IMR-90 (cell line): Measurements from ENCODE around the gene CRY2. TPM values are rescaled to one million over a fixed set of nuclear protein-coding genes. Genes with fewer than 3 reads are reported as not detected.

Source experiments
- ATAC-seq: fragments of 200-7000 bp; cut with Tn5 transposase; 2 replicates; pipeline ENCODE4 v1.9.1; 2020; ENCODE audit warnings: low read depth, mild to moderate bottlenecking, moderate library complexity
- BruUV-seq: library from RNA; stranded (reverse); fragments of 400-500 nt; replicated peaks from 2 replicates; lab custom pipeline; 2021; lab: Mats Ljungman, UMichigan
- CTCF ChIA-PET: fragments of 300-600 bp; formaldehyde crosslinking; extraction: SDS; loops from one replicate; lab custom pipeline; 2021; ENCODE audit warnings: antibody characterized with exemption; lab: Yijun Ruan, JAX
- POLR2A ChIA-PET: fragments of 300-600 bp; sonication (Branson Sonifier 250); formaldehyde crosslinking; loops from one replicate; lab custom pipeline; 2022; ENCODE audit warnings: antibody characterized with exemption; ENCODE audit not compliant: unreplicated experiment; lab: Charles Lee
- DNase-seq: peaks from one replicate; pipeline ENCODE4 v3.0.0; 2013
- H2AFZ ChIP-seq: replicated peaks from 2 replicates; pipeline ENCODE3; 2013; ENCODE audit warnings: low read length, mild to moderate bottlenecking; ENCODE audit not compliant: poor library complexity
- H2AK5ac ChIP-seq: 2 replicates; pipeline ENCODE4 v1.6.1; 2013; ENCODE audit warnings: low read depth, low read length, inconsistent platforms
- H2AK9ac ChIP-seq: replicated peaks from 2 replicates; pipeline ENCODE3; 2013; ENCODE audit warnings: mild to moderate bottlenecking, low read depth, low read length, moderate library complexity; ENCODE audit not compliant: poor library complexity
- H2BK120ac ChIP-seq: 2 replicates; pipeline ENCODE4 v1.6.1; 2013; ENCODE audit warnings: low read depth, low read length, inconsistent platforms
- H2BK15ac ChIP-seq: 3 replicates; pipeline ENCODE4 v1.6.1; 2013; ENCODE audit warnings: low read depth, low read length, inconsistent platforms
- H2BK20ac ChIP-seq: 2 replicates; pipeline ENCODE4 v1.6.1; 2013; ENCODE audit warnings: low read depth, mild to moderate bottlenecking, inconsistent platforms, low read length, moderate library complexity
- H2BK5ac ChIP-seq: 2 replicates; pipeline ENCODE4 v1.6.1; 2013; ENCODE audit warnings: mild to moderate bottlenecking, low read depth, low read length, inconsistent platforms; ENCODE audit not compliant: poor library complexity, severe bottlenecking
- H3K14ac ChIP-seq: replicated peaks from 2 replicates; pipeline ENCODE4 v1.6.1; 2013; ENCODE audit warnings: low read depth, low read length, inconsistent platforms
- H3K18ac ChIP-seq: 2 replicates; pipeline ENCODE4 v1.6.1; 2013; ENCODE audit warnings: low read depth, low read length, control low read depth
- H3K23ac ChIP-seq: 2 replicates; pipeline ENCODE4 v1.6.1; 2013; ENCODE audit warnings: low read depth, low read length, inconsistent platforms
- H3K27ac ChIP-seq: 2 replicates; pipeline ENCODE4 v1.5.1; 2013; ENCODE audit warnings: mild to moderate bottlenecking, control low read depth, low read length; ENCODE audit not compliant: insufficient read depth
- H3K27me3 ChIP-seq: 2 replicates; pipeline ENCODE4 v1.6.1; 2013; ENCODE audit warnings: low read length; ENCODE audit not compliant: control insufficient read depth, insufficient read depth
- H3K36me3 ChIP-seq: 2 replicates; pipeline ENCODE4 v1.6.1; 2013; ENCODE audit warnings: low read length, mixed read lengths; ENCODE audit not compliant: control insufficient read depth, insufficient read depth
- H3K4ac ChIP-seq: 2 replicates; pipeline ENCODE4 v1.6.1; 2013; ENCODE audit warnings: low read depth, low read length, inconsistent platforms
- H3K4me1 ChIP-seq: 2 replicates; pipeline ENCODE4 v1.6.1; 2013; ENCODE audit warnings: low read length, mixed read lengths; ENCODE audit not compliant: control insufficient read depth, insufficient read depth
- H3K4me2 ChIP-seq: 2 replicates; pipeline ENCODE4 v1.6.1; 2013; ENCODE audit warnings: low read depth, mild to moderate bottlenecking, control low read depth, low read length, moderate library complexity
- H3K4me3 ChIP-seq: 2 replicates; pipeline ENCODE4 v1.5.1; 2013; ENCODE audit warnings: low read depth, mild to moderate bottlenecking, control low read depth, low read length, moderate library complexity; ENCODE audit not compliant: insufficient read depth
- H3K56ac ChIP-seq: 2 replicates; pipeline ENCODE4 v1.6.1; 2013; ENCODE audit warnings: low read length, inconsistent platforms; ENCODE audit not compliant: insufficient read depth; ENCODE audit errors: extremely low read depth
- H3K79me1 ChIP-seq, 2 experiments: 2 replicates each; pipeline ENCODE4 v1.6.1; 2013; ENCODE audit warnings: low read length in 2 of 2, inconsistent platforms in 1 of 2, low read depth in 1 of 2
- H3K9ac ChIP-seq: 2 replicates; pipeline ENCODE4 v1.6.1; 2013; ENCODE audit warnings: low read depth, low read length, control low read depth
- H3K9me1 ChIP-seq: 2 replicates; pipeline ENCODE4 v1.6.1; 2013; ENCODE audit warnings: low read length, inconsistent platforms; ENCODE audit not compliant: insufficient read depth
- H3K9me3 ChIP-seq: 2 replicates; pipeline ENCODE4 v1.6.1; 2013; ENCODE audit warnings: low read length; ENCODE audit not compliant: control insufficient read depth, insufficient read depth
- H4K20me1 ChIP-seq: 2 replicates; pipeline ENCODE4 v1.6.1; 2013; ENCODE audit warnings: low read length, inconsistent platforms; ENCODE audit not compliant: insufficient read depth
- H4K5ac ChIP-seq: 2 replicates; pipeline ENCODE4 v1.6.1; 2013; ENCODE audit warnings: mild to moderate bottlenecking, low read depth, low read length, control low read depth
- H4K8ac ChIP-seq, 2 experiments: 2 replicates each; pipeline ENCODE4 v1.6.1; 2013; ENCODE audit warnings: low read depth in 2 of 2, low read length in 2 of 2, control low read depth in 1 of 2, inconsistent platforms in 1 of 2
- H4K91ac ChIP-seq: 2 replicates; pipeline ENCODE4 v1.6.1; 2013; ENCODE audit warnings: low read depth, low read length, inconsistent platforms; ENCODE audit not compliant: insufficient read depth
- CTCF ChIP-seq: conservative IDR thresholded peaks from 2 replicates; pipeline ENCODE4 v1.5.1; 2012; ENCODE audit warnings: mild to moderate bottlenecking, low read depth, low read length, improper control_type of control experiment
- ELK1 ChIP-seq: fragments of 150-350 bp; IDR thresholded peaks from 2 replicates; pipeline ENCODE4 v1.6.1; 2016; ENCODE audit warnings: low read depth, mild to moderate bottlenecking, low read length, moderate library complexity, borderline replicate concordance
- MAFK ChIP-seq: IDR thresholded peaks from 2 replicates; pipeline ENCODE4 v1.6.1; 2012; ENCODE audit warnings: low read depth, low read length, improper control_type of control experiment
- NFE2L2 ChIP-seq: fragments of 150-350 bp; IDR thresholded peaks from 2 replicates; pipeline ENCODE4 v1.6.1; 2016; ENCODE audit warnings: low read depth, mild to moderate bottlenecking, low read length
- POLR2A ChIP-seq: IDR thresholded peaks from 2 replicates; pipeline ENCODE4 v1.6.1; 2012; ENCODE audit warnings: mild to moderate bottlenecking, low read depth, low read length
- RAD21 ChIP-seq: IDR thresholded peaks from 2 replicates; pipeline ENCODE4 v1.6.1; 2012; ENCODE audit warnings: low read length, improper control_type of control experiment
- RCOR1 ChIP-seq: IDR thresholded peaks from 2 replicates; pipeline ENCODE4 v1.6.1; 2012; ENCODE audit warnings: mild to moderate bottlenecking, low read length, improper control_type of control experiment; ENCODE audit not compliant: insufficient replicate concordance
- SMC3 ChIP-seq: fragments of 150-350 bp; IDR thresholded peaks from 2 replicates; pipeline ENCODE4 v1.6.1; 2016; ENCODE audit warnings: low read depth, mild to moderate bottlenecking, antibody characterized with exemption, low read length, moderate library complexity
- WGBS, 2 experiments: methylation state at CpG; one replicate each; pipeline versions ENCODE4 v1.1.5 to v1.1.7; 2013; ENCODE audit warnings: missing lambda C conversion rate in 2 of 2; ENCODE audit not compliant: insufficient read length in 1 of 2; ENCODE audit errors: extremely low coverage in 2 of 2; 5-methylcytosine and 5-hydroxymethylcytosine counted together
- dilution Hi-C: fragments of 300-500 bp; cut with HindIII; formaldehyde crosslinking; loops from one replicate; pipeline ENCODE4 v1.14.3; 2018; ENCODE audit warnings: low sequenced_read_pairs; ENCODE audit not compliant: unreplicated experiment
- in situ Hi-C: fragments of 300-500 bp; cut with MboI; formaldehyde crosslinking; loops from 3 replicates; pipeline ENCODE4 v1.14.3; 2019; ENCODE audit warnings: low sequenced_read_pairs, inconsistent platforms, mixed read lengths
- intact Hi-C: fragments of 100-400 bp; cut with micrococcal nuclease; formaldehyde crosslinking; loops from 2 replicates; pipeline ENCODE4 v1.10.0; 2022
- polyA plus RNA-seq, 3 experiments: library from polyadenylated mRNA; depleted of rRNA; stranded (reverse); fragments of >200 nt; gene quantifications; 2 replicates each; pipeline ENCODE4 v1.2.3, GENCODE V29; 2012; ENCODE audit warnings: low replicate concordance in 1 of 3
- total RNA-seq: library from RNA; depleted of rRNA; stranded (reverse); fragments of >200 nt; gene quantifications from 2 replicates; pipeline ENCODE4 v1.2.3, GENCODE V29; 2012

The CRY2 gene
- total and polyA plus RNA-seq, 2 of the 4 experiments (the other 2 are of a cell fraction): 12.2 to 13.1 TPM

GRCh38 chr11:45847911-45848316, 639 bp downstream of the CRY2 start:
- BruUV-seq: no TSS peak
- intact Hi-C loops: loop anchor here (1.0 to 10.0 kb wide), 2 partner anchors 11 to 157 kb away; no protein-coding TSS in a partner anchor
- peak overlapping the region; percentile 83 for H3K4ac ChIP-seq
- H3K4me1 ChIP-seq: peaks cover 13% of the 10 kb centered on the region
- peak; percentile 64 for DNase-seq
- H2BK20ac ChIP-seq: no peak overlapping the region; the same call in 1 of the 2 replicates
- H3K36me3 ChIP-seq: no peaks in the 10 kb centered on the region
- H3K23ac ChIP-seq: peak overlapping the region; percentile 99
- H4K91ac ChIP-seq: peak overlapping the region; percentile 62; the same call in 1 of the 2 replicates
- peak overlapping the region; percentile 54 for H2BK120ac ChIP-seq
- no peaks in the 10 kb centered on the region for H3K27me3 ChIP-seq
- H2BK5ac ChIP-seq: peak overlapping the region; percentile 79
- peak overlapping the region; percentile 97 for H3K4me3 ChIP-seq
- H2BK15ac ChIP-seq: no peak overlapping the region
- peak overlapping the region; percentile 80 for H3K56ac ChIP-seq
- peaks cover 12 to 49% of the 10 kb centered on the region in 2 experiments for H3K79me1 ChIP-seq
- H4K5ac ChIP-seq: peak overlapping the region; percentile 44; the same call in 1 of the 2 replicates
- in situ Hi-C loops: no loop called here
- ChIA-PET CTCF (interaction anchor here (1.4 kb wide), 2 partner anchors 13 to 21 kb away, joined by 3 to 4 read pairs; no protein-coding TSS in a partner anchor), POLR2A (interaction anchor here (0.6 kb wide), 1 partner anchor 483 kb away, joined by 5 read pairs; no protein-coding TSS in a partner anchor)
- peaks cover 12% of the 10 kb centered on the region for H3K9me1 ChIP-seq
- TF ChIP-seq MAFK (no peak), RCOR1 (no peak), RAD21 (no peak; the same call in 1 of the 2 replicates), CTCF (0 out of 2 replicates have a peak, but pooled peaks have one; percentile 11), POLR2A (0 out of 2 replicates have a peak, but pooled peaks have one; percentile 3), SMC3 (no peak), ELK1 (no peak), NFE2L2 (no peak)
- peaks cover 31% of the 10 kb centered on the region for H4K20me1 ChIP-seq
- H3K4me2 ChIP-seq: peak overlapping the region; percentile 93
- peak overlapping the region; percentile 93 for H2AK9ac ChIP-seq
- WGBS, 2 experiments: 0% methylated on average over 6 of the region's 16 CpGs; no CpG with 5 or more reads in 1 of the 2 experiments
- peak overlapping the region; percentile 90 for H3K27ac ChIP-seq
- peak overlapping the region; percentile 99 for H3K14ac ChIP-seq
- H4K8ac ChIP-seq: peak overlapping the region; percentile 22 to 74; a peak in 3 of 4 replicates
- H3K9ac ChIP-seq: peak overlapping the region; percentile 95
- peak overlapping the region; percentile 99 for H2AFZ ChIP-seq
- H3K9me3 ChIP-seq: no peaks in the 10 kb centered on the region
- dilution Hi-C loops: no loop called here
- peak overlapping the region; percentile 36; the same call in 1 of the 2 replicates for H3K18ac ChIP-seq
- ATAC-seq: peak; percentile 38
- H2AK5ac ChIP-seq: peak overlapping the region; percentile 89; the same call in 1 of the 2 replicates
